ENCODE results near the gene SLC13A1. TPM values are rescaled to one million over a fixed set of nuclear protein-coding genes. Genes with fewer than 3 reads are reported as not detected.

SLC13A1 gene
- total RNA-seq, 1 experiment from 2014 or later = not detected

DNA sequence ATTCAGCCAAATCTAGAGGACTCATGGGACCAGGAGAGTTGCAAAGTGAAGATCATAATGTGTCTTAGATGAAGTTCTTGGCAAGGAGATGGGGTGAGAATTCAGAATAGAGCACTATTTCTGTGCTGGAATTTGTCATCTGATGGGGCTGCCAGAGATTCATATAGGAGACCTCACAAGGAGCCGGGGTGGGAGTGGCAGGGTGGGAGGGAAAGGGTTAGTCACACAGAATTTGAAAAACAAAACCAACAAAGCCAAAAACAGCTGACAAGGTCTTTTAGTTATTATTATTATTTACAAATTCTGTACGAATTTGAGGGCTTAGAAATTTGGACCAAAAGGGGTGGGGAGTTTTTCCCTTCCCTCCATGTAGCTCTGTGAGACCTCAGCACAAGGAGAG lies 1.7 kb downstream of the SLC13A1 start:
- no peak for DNase-seq (ENCODE audit: low spot score)

DNA sequence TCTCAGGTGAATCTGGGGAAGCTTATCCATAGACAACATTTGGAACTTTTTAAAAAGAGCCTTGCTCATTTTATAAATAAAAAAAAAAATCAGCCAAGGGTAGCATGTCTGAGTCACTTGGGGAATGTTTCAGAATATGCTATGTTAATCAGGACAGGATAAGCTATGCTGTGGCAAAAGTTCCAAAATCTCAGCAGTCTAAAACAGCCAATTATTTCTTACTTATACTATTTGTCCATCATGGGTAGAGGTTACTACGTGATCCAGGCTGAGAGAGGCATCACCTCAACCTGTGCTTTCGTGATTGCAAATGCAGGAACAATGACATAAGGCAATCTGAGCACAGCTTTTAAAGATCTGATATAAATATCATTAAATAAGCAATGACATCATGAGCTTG lies 6.5 kb downstream of the SLC13A1 start:
- no peak for DNase-seq (ENCODE audit: low spot score)

DNA sequence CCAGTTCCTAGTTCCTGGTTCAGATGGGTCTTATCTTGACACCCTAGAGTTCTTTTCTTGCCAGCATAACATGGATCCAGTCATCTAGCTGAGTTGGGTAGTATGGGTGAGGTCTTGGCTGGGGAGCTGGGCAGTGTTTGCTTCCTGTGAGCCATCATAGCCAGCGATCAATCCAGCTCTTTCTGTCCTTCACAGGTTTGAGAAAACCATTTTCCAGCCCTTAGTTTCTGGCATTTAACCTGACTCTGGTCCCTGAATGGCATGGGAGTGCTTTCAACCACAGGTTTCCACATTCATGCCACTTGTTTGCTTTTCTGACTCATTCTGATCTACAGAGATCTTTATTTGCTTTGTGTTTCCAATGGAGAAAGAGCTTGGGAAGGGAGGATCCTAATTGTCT lies 8.6 kb downstream of the SLC13A1 start:
- peak; percentile 52 for DNase-seq (ENCODE audit: low spot score)

DNA sequence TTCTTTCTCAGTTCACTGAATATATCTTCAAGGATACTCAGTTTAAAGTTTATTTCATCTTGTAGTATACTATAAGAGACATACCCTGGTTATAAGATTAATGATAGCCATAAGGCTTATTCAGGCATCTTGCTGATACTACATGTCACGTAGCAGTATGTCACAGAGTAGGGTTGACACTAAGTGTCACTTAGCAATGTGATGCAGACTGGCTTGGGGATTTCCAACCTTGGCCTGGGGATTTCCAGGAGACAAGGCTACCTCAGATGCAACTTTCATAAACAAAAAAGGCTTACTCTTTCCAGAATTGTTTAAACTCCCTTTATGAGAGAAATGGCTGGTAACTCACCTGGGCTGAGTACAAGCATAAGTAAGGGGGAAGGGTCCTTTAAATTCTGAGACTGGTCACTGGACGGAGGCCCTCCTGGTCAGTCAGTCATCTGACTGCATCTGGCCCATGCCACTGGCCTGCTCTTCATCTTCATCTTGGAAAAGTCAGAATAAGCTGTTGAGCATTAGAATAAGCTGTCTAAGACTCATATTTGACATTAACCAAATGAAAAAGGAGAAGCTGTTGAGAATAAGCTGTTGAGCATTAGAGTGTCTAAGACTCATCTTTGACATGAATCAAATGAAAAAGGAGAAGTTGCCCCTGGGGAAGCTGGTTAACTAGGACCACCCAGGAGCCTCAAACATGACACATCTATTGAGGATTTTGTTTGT lies 9.5 kb downstream of the SLC13A1 start:
- no peak for DNase-seq (ENCODE audit: low spot score)

DNA sequence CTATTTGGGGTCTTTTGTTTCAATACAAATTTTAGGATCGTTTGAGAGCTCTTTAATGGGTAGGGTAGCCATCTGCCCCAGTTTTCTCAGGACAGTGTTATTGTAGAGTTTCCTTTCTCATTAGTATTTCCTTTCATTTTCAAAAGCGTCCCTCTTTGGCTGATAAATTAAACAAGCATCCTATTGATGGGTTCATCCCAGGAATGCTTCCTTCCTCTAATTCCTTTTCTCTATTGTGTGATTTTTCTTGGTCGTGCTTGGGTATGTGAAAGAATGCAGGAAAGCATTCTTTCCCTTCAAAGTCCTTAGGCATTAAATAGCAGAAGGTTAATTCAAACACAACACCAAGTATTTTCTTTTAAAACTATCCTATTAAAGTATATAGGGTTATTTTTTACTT lies 14.0 kb downstream of the SLC13A1 start:
- DNase-seq (ENCODE audit: low spot score) = no peak

DNA sequence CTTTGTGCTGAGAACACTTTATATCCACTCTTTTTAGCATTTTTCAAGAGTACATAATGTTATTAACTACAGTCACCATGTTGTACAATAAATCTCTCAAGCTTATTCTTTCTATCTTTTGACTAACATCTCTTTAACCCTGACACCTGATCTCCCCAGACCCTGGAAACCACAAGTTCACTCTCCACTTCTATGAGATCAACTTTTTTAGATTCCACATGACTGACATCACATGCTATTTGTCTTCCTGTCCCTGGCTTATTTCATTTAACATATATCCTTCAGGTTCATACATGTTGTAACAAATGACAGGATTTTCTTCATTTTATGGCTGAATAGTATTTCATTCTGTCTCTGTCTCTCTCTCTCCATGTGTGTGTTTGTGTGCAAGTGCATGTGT lies 15.5 kb downstream of the SLC13A1 start:
- peak; percentile 21 for DNase-seq (ENCODE audit: low spot score)

DNA sequence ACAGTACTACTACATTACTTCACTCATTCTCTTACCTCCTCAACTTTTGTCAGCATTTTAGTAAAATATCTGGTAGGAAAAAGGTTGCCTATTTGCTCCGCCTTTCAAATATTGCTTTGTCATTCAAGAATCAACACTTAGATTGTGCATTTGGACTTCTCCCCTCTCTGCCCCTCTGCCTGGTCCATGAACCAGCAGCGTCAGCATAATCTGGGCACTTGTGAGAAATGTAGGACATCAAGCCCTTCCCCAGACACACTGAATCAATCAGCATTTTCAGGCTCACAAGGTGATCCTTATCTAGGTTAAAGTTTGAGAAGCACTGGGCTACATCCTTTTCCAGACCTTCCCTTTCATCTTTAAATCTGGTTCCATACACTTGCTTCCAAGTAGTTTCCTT lies 16.3 kb downstream of the SLC13A1 start:
- DNase-seq (ENCODE audit: low spot score) = no peak

DNA sequence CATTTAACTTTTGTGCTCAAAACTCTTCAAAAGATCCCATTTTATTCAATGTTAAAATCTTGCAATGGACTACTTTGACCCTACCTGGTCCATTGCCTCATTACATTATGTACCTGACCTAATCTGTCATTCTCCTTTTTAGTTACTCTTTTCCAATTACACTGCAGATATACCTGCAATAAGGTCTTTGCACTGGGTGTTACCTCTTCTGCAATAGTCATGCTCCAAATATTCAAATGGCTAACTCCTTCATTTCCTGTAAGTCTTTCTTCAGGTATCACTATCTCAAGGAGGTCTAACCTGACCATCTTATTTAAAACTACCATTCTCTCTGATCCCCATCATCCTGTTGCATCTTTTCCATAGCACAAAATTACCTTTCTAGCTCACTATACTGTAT lies 22.3 kb downstream of the SLC13A1 start:
- DNase-seq (ENCODE audit: low spot score) = no peak

DNA sequence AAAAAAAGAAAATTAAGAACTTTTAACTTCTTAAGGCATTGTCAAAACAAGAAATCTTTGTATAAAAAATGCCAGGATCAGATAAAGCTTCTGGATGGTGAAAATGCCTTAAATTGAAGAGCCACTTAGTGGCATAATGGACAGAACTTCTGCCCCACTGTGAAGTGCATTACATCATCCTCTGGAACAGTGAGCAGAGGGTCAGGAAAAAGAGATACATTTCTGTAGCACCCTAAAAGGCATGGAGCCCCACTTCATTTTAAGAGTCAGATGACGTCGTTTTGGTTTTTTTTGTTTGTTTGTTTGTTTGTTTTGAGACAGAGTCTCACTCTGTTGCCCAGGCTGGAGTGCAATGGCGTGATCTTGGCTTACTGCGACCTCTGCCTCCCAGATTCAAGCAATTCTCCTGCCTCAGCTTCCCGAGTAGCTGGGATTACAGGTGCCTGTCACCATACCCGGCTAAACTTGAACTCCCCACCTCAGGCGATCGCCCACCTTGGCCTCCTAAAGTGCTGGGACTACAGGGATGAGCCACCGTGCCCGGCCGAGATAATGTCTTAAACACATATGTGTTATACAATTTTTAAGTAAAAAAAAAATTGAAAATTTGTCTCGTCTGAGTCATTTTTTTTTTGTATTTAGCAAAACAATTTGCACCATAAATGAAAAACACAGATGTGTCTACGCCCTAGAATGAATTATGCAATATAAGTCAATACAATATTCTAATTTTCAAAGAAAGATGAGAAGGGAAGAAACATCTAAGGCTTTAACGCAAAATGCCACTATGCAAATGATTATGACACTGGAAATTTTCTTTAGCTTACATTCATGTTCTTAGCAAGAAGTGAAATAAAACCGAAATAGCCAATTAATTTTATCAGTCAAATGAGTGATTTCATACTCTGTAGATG lies 29.2 kb downstream of the SLC13A1 start:
- DNase-seq (ENCODE audit: low spot score) = no peak

DNA sequence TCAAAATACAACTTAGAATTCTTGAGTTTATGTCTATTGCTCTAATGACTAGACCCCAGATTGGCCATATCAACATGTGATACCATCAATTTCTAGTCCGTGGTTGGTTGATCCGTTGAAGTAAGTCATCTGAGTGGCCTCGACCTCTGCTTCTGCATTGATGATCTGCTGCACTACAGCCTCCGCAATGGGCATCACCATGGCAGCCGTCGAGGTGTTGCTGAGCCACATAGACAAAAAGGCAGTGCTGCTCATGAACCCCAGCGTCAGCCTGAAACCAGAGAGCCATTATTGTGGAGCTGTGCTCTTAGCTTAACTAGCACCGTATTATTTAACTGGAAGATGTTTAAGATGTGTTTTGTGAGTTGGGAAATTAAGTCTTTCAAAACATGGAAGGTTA lies 30.7 kb downstream of the SLC13A1 start:
- DNase-seq (ENCODE audit: low spot score) = no peak

DNA sequence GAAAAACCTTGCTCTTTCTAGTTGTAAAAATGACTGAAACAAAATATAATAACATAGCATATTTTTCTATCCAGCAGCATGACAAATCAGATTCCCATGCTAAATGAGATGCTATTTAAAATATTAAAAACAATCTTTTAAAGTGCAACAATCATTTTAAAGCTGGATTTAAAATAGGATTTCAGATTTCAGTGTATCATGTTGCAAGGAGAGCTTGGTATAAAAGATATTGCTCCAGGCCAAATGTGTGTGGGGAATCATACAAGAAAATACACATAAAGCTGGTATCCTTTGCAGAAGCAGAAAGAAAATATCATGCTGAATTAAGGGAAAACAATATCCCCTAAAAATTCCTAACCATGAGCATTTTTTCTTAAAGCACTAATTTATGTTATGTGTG lies 42.2 kb downstream of the SLC13A1 start:
- no peak for DNase-seq (ENCODE audit: low spot score)

DNA sequence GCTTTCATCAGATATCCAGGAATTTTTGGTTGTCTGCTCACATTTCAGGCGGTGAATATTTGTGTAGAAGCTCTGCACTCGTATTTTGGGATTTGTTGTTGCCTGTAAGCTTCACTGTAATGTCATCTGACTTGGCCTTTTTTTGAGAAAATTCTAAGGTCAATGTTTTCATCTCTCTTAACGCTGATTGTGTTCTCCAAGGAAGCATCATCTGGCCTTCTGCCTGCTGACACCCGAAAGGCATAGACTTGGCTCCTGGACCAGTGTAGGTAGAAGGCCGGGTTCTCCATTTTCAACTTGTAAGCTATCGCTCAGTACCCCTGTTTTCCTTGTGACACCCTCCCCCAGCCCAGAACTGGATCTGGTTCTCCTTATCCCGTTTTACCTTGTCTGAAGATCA lies 44.2 kb downstream of the SLC13A1 start:
- no peak for DNase-seq (ENCODE audit: low spot score)

DNA sequence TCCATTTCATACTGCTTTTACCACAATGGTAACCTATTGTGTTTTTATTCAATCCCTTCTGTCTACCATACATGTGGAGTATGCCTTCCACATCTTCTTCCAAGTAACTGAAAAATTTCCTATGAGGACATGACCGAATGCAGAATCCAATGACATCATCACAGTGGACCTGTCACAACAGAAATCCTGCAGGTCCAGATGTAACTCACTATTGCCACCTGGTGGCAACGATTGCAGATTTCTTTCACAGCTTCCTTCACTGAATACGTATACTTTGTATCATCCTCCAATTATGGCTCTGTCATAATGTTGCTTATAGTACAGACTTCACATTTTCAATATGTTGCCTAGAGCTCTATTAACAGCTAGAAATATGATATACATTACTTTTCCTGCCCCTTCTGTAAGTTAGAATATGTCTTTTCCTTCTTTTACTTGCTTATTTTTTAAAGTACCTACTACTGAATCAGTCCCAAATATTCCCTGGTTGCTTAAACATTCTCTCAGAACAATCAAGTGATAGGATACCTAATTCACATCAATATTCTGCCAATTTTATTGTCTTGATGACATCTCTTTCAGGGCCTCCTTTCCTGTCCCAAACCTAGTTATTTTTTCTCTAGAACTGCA lies 45.4 kb downstream of the SLC13A1 start:
- peak; percentile 81 for DNase-seq (ENCODE audit: low spot score)

DNA sequence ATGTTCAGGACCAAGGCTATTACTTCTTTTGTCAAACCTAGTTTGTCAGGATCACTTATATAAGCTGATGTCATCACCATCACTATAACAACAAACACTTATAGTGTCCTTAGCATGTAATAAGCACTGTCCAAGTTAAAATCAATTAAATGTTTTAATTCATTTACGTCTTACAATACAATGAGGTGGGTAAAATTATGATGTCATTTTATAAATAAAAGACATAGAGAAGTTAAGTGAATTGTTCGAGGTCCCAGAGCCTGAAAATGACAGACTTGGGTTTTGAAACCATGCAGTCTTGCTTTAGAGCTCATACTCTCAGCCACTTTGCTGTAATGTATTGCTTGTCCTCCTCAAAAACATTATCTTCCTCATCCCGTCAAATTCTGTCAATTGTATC lies 48.3 kb downstream of the SLC13A1 start:
- DNase-seq (ENCODE audit: low spot score) = no peak

DNA sequence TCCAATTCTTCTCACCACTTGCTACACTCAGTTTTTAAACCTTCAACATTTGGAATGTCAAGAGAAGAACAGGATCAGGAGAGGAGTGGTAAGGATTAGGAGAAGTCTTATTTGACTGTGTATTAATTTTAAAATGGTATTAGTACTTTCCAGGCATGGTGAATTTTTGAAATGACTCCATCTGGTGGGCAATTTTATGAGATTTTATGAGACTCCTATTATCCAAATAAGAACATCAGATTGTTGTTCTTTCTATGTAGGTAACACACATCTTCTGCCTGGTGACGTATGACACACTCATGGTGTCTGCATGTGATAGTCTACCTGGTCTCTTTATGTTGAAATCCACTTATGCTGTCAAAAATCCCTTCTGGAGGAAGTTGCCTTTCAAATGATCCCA lies 51.0 kb downstream of the SLC13A1 start:
- no peak for DNase-seq (ENCODE audit: low spot score)

DNA sequence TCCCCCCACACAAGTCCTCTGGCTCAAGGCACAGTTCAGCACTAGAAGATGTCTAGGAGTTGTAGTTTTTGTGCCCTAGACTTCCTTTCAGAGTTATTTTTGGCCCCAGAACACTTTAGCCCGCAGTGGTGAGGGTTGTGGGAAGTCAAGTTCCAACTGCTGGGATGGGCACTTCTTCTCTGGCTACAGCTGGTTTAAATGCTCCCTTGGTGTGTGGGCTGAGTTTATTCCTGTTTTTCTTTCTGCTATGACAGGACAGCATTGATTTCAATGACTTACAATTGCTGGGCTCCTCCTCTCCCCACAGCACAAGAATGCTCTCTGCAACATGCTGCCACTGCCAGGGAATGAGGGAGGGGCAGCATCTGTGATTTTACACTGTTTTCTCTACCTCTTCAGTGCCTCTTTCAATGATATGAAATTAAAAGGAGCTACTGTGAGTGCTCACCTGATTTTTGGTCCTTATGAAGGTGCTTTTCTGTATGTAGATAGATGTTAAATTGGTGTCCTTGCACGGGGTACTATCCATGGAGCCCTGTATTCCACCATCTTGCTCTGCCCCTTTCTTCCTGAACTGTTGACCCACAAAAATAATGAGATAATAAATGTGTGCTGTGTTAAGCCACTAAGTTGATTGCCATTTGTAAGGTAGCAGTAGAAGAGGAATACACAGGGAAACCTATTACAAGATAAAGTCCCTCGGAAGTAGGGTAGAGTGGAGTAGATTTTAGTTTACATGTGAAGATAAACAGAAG lies 56.3 kb downstream of the SLC13A1 start:
- no peak for DNase-seq (ENCODE audit: low spot score)

DNA sequence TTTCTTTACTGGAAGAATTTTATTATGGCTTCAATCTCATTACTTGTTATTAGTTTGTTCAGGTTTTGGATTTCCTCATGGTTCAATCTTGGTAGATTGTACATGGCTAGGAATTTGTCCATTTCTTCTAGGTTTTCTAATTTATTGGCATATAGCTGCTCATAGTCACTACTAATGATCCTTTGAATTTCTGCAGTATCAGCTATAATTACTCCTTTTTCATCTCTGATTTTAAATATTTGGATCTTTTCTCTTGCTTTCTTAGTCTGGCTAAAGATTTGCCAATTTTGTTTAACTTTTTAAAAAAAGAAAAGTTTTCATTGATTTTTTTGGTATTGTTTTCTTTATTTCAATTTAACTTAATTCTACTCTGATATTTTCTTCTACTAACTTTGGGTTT lies 59.2 kb downstream of the SLC13A1 start:
- no peak for DNase-seq (ENCODE audit: low spot score)

DNA sequence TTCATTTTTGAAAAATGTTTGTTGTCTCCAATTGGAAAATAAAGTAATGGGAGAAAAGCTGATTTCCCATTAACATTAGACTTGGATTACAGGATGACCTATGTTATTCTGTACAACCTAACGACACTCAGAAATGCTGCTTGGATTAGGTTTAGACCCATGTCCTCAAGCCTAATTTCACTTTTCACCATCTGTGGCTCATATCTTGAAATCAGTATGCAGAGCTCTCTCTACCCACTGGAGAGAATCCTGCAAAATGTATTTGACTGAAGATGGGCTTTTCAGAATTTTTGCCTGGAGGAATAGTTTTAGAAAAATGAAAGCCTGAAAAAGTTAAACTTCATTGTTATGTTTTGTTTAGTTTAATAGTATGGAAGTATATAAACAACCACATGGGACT lies 63.8 kb downstream of the SLC13A1 start:
- DNase-seq (ENCODE audit: low spot score) = no peak

DNA sequence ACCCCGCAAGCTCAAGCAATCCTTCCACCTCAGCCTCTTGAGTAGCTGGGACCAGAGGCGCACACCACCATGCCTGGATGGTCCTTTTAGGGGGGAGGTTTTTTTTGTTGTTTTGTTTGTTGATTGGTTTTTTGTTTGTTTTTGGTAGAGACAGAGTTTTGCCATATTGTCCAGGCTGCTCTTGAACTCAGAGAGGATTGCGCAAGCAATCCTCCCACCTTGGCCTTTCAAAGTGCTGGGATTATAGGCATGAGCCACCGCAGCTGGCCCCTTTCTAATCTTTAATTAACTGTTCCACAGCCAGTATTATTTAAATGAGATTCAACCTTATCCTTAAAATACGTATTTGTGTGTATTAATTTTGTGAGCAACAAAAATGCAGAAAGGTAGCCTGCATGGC lies 65.8 kb downstream of the SLC13A1 start:
- DNase-seq (ENCODE audit: low spot score) = no peak

DNA sequence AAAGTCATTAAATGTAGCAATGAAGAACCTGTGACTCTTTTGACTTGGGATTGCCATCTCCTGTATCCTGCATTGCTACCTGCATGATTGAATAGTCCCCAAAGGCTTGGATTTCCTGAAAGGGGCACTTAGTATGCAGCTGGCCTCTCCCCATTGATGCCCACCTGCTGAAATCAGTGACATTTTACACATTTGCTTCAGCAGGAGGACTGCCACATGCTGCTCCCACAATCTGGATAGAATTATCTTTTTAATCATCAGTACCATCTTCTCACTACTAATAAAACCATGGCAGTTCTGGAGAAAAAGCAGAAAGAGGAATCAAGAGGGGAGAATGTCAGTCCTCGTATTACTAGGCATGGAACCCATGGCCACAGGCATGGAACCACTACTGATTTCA lies 67.8 kb downstream of the SLC13A1 start:
- DNase-seq (ENCODE audit: low spot score) = no peak

DNA sequence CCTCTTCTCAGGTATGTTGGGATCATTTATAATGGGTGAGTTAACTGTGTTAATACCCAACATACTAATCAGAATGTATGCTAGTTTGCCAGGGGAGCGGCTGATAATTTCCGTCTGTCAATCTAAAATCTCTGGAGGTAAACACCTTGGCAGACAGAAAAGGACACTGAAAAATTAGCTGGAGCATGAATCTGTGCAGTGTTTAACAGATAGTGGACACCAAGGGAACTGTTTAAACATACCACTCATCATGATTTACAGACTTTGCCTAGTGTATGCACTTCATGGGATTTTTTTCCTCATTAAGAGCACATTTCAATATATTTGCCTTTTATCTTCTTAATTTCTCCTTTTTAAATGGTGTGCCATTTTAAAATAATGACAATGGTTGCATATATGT lies 68.2 kb downstream of the SLC13A1 start:
- no peak for DNase-seq (ENCODE audit: low spot score)

DNA sequence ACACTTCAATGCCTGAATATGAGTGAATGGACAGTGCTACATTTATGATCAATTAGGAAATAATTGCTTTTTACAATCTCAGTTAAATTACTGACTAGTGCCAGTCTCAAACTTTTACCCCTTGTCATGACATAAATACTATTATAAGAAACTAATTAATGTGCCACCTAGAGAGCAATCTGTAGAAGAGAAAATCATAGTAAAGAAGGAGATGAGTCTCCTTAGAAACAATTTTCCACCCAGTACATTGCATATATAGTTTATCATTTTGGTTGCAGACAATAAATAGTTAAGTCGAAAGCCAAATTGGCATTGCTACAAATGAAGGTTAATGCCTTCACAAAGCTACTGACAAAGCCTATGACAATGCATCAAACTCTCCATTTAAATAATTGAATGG lies 68.6 kb downstream of the SLC13A1 start:
- no peak for DNase-seq (ENCODE audit: low spot score)
